RWPE2 (cell line): ENCODE data around the gene AP2A1.
A peak's percentile ranks its signal among the peaks of the same experiment; 100 is the strongest.
"Not testable (repeated sequence)": the region's sequence is repeated elsewhere in the genome, so short reads cannot be mapped to it uniquely, and the experiment has no call there.

Experiments used
- ATAC-seq: fragments of 200-7000 bp; cut with Tn5 transposase; 3 replicates; pipeline ENCODE4 v1.9.1; 2021; ENCODE audit warnings: low read depth
- DNase-seq: peaks from one replicate; pipeline ENCODE4 v3.0.0-alpha.2; 2020; ENCODE audit warnings: low spot score
- H3K27ac ChIP-seq: fragments of 450-650 bp; 2 replicates; pipeline ENCODE4 v1.5.1; 2017; ENCODE audit warnings: mild to moderate bottlenecking; ENCODE audit not compliant: poor library complexity, severe bottlenecking
- H3K27me3 ChIP-seq: fragments of 250-450 bp; sonication (Bioruptor Pico); 2 replicates; pipeline ENCODE4 v1.5.1; 2021; ENCODE audit warnings: mild to moderate bottlenecking, moderate library complexity; ENCODE audit not compliant: insufficient read depth, poor library complexity, severe bottlenecking
- H3K36me3 ChIP-seq: fragments of 250-450 bp; sonication (Bioruptor Pico); 2 replicates; pipeline ENCODE4 v1.5.1; 2020; ENCODE audit warnings: low read depth, mild to moderate bottlenecking, moderate library complexity
- H3K4me1 ChIP-seq: fragments of 250-450 bp; sonication (Bioruptor Pico); 2 replicates; pipeline ENCODE4 v1.5.1; 2021; ENCODE audit warnings: mild to moderate bottlenecking, moderate library complexity; ENCODE audit not compliant: insufficient read depth, poor library complexity, severe bottlenecking
- H3K4me3 ChIP-seq: fragments of 250-450 bp; sonication (Bioruptor Pico); 2 replicates; pipeline ENCODE4 v1.5.1; 2021; ENCODE audit warnings: mild to moderate bottlenecking, moderate library complexity; ENCODE audit not compliant: severe bottlenecking
- H3K9me3 ChIP-seq: fragments of 250-450 bp; sonication (Bioruptor Pico); 2 replicates; pipeline ENCODE4 v1.5.1; 2021; ENCODE audit warnings: mild to moderate bottlenecking, moderate library complexity; ENCODE audit not compliant: severe bottlenecking
- TF ChIP-seq, protein P1 (sequence below): fragments of 450-650 bp; IDR thresholded peaks from one replicate; pipeline ENCODE4 v1.5.1; 2017; ENCODE audit warnings: mild to moderate bottlenecking, moderate library complexity; ENCODE audit not compliant: poor library complexity, severe bottlenecking

AP2A1 gene

DNA sequence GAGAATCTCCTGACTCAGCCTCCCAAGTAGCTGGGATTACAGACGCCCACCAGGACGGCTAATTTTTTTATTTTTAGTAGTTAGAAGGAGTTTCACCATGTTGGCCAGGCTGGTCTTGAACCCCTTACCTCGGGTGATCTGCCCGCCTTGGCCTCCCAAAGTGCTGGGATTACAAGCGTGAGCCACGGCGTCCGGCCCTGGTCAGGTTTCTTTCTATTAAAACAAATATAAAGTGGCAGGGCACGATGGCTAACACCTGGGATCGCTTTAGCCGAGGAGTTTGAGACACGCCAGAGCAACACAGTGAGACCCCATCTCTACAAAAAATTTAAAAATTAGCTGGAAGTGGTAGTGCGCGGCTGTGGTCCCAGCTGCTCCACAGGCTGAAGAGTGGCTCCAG lies 49.8 kb downstream of the AP2A1 start:
- ATAC-seq: no peak
- TF ChIP-seq, protein P1, sequence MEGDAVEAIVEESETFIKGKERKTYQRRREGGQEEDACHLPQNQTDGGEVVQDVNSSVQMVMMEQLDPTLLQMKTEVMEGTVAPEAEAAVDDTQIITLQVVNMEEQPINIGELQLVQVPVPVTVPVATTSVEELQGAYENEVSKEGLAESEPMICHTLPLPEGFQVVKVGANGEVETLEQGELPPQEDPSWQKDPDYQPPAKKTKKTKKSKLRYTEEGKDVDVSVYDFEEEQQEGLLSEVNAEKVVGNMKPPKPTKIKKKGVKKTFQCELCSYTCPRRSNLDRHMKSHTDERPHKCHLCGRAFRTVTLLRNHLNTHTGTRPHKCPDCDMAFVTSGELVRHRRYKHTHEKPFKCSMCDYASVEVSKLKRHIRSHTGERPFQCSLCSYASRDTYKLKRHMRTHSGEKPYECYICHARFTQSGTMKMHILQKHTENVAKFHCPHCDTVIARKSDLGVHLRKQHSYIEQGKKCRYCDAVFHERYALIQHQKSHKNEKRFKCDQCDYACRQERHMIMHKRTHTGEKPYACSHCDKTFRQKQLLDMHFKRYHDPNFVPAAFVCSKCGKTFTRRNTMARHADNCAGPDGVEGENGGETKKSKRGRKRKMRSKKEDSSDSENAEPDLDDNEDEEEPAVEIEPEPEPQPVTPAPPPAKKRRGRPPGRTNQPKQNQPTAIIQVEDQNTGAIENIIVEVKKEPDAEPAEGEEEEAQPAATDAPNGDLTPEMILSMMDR: no peak
- no peak overlapping the region for H3K27ac ChIP-seq

DNA sequence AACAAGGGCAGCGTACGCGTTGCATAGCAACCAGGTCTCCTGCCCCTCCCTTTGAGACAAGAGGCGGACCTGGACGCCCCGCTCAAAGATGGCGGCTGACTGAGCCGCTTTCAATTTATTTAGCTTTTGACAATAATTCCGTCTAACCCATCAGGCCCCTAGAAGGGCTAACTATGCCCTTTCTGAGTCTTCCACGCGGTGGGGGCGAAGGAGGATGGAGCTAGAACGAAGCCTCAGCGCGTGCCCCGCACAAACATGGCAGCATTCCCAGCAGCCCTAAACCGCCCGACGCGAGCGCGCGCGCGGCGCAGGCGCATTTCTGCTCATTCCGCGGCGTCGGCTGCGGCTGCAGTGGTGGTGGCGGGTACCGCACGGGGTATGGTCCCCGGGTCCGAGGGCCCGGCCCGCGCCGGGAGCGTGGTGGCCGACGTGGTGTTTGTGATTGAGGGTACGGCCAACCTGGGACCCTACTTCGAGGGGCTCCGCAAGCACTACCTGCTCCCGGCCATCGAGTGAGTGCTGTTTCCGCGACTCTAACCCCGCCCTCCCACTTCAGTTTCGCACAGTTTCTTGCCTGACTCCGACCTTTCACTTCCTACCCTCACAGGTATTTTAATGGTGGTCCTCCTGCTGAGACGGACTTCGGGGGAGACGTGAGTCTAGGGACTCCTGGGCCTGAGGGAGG lies 51.3 kb downstream of the AP2A1 start, which contains the start of gene MED25:
MED25 (plus strand) TSS at position 326 of the 685 bp plus-strand sequence; CDS start at position 379, 53 bp downstream.
- H3K4me3 ChIP-seq: peak within 1 kb of the TSS; percentile 68
- H3K36me3 ChIP-seq: peaks cover 17% of the 10 kb centered on the region
- H3K27ac ChIP-seq: peak within 1 kb of the TSS; percentile 48
- H3K27me3 ChIP-seq: no peaks in the 10 kb centered on the region
- no peaks in the 10 kb centered on the region for H3K9me3 ChIP-seq
- DNase-seq (no peak), ATAC-seq (peak; percentile 75)
- TF ChIP-seq, protein P1: no peak
- H3K4me1 ChIP-seq: peaks cover 4% of the 10 kb centered on the region

More for the DNA sequence above, 49.8 kb downstream of the AP2A1 start:
- DNase-seq: no peak
- Histone ChIP-seq H3K4me3 (no peak overlapping the region), H3K9me3 (no peaks in the 10 kb centered on the region), H3K27me3 (no peaks in the 10 kb centered on the region), H3K36me3 (peaks cover 13% of the 10 kb centered on the region), H3K4me1 (peaks cover 4% of the 10 kb centered on the region)

DNA sequence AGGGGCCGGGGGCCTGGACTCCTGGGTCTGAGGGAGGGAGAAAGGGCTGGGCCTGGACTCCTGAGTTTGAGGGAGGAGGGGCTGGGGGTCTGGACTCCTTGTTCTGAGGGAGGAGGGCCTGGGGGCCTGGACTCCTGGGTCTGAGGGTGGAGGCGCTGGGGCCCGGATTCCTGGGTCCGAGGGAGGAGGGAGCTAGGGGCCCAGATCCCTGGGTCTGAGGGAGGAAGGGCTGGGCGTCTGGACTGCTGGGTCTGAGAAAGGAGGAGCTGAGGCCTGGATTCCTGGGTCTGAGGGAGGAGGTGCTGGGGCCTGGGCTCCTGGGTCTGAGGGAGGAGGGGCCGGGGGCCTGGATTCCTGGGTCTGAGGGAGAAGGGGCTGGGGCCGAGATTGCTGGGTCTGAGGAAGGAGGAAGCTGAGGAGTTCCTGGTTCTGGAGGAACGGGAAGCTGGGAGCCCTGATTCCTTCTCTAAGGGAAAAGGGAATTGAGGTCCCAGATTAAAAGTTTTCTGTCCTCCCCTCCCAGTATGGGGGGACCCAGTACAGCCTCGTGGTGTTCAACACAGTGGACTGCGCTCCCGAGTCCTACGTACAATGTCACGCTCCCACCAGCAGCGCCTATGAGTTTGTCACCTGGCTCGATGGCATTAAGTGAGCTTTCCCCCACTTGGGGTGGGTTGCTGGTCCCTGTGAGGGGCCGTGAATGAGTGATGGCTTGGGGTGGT lies 52.0 kb downstream of the AP2A1 start:
- no peak; the same call in 2 of the 3 replicates for ATAC-seq
- H3K9me3 ChIP-seq: no peaks in the 10 kb centered on the region
- no peaks in the 10 kb centered on the region for H3K27me3 ChIP-seq
- peak overlapping the region; percentile 68 for H3K4me3 ChIP-seq
- H3K27ac ChIP-seq: peak overlapping the region; percentile 48
- TF ChIP-seq, protein P1: no peak
- DNase-seq: no peak
- peaks cover 24% of the 10 kb centered on the region for H3K36me3 ChIP-seq
- H3K4me1 ChIP-seq: peaks cover 3% of the 10 kb centered on the region

DNA sequence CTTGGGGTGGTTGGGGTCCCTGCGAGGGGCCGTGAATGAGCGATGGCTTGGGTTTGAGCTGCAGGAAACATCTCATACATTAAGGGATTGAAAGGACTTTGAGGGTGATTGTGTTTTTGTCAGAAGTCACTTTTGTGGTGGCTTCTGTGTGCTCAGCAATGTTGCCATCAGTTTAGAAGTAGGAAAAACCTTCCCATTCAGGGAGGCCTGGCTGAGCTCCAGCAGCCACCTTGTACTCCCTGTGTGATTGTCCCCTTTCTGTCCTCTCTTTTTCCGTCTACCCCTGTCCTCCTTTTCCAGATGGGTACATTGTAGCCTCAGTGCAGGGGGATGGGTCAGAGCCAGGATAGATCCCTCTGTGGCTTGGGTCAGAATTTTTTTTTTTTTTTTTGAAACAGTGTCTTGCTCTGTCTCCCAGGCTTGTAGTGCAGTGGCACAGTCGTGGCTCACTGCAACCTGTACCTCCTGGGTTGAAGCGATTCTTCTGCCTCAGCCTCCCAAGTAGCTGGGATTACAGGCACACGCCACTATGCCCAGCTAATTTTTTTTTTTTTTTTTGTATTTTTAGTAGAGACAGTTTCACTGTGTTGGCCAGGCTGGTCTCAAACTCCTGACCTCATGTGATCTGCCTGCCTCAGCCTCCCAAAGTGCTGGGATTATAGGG lies 52.8 kb downstream of the AP2A1 start:
- not testable (repeated sequence) for DNase-seq, H3K27ac ChIP-seq, H3K9me3 ChIP-seq, H3K4me3 ChIP-seq, H3K27me3 ChIP-seq, ATAC-seq, H3K4me1 ChIP-seq
- peaks cover 24% of the 10 kb centered on the region for H3K36me3 ChIP-seq

GRCh38 chr19:49820125-49820524 lies 53.3 kb downstream of the AP2A1 start:
- peaks cover 24% of the 10 kb centered on the region for H3K36me3 ChIP-seq
- H3K27ac ChIP-seq: no peak overlapping the region
- H3K4me3 ChIP-seq: no peak overlapping the region
- no peaks in the 10 kb centered on the region for H3K9me3 ChIP-seq
- TF ChIP-seq, protein P1: no peak
- DNase-seq: no peak
- H3K4me1 ChIP-seq: no peaks in the 10 kb centered on the region
- ATAC-seq: no peak
- H3K27me3 ChIP-seq: no peaks in the 10 kb centered on the region
